B cell (primary cell): ENCODE results near the gene MTX1. TPM values are rescaled to one million over a fixed set of nuclear protein-coding genes. Genes with fewer than 3 reads are reported as not detected.

Experiments used
- ATAC-seq: fragments of 200-7000 bp; cut with Tn5 transposase; one replicate; pipeline ENCODE4 v1.10.0; 2021; ENCODE audit warnings: low read depth, mild to moderate bottlenecking, moderate number of reproducible peaks, moderate library complexity
- CTCF ChIA-PET: fragments of 350-600 bp; sonication (Branson Sonifier 250); formaldehyde crosslinking; loops from one replicate; lab custom pipeline; 2021; ENCODE audit warnings: antibody characterized with exemption, inconsistent platforms; lab: Charles Lee
- POLR2A ChIA-PET: fragments of 350-600 bp; sonication (Branson Sonifier 250); formaldehyde crosslinking; loops from one replicate; lab custom pipeline; 2021; ENCODE audit warnings: antibody characterized with exemption; lab: Charles Lee
- DNase-seq: peaks from one replicate; pipeline ENCODE4 v3.0.0; 2013
- H2AFZ ChIP-seq: 2 replicates; pipeline ENCODE4 v1.6.1; 2012; ENCODE audit warnings: mild to moderate bottlenecking, low read depth, low read length; ENCODE audit not compliant: insufficient read depth, poor library complexity, severe bottlenecking
- H3K27ac ChIP-seq, 2 donors: 1 replicate in 1 of 2; 2 replicates in 1 of 2; pipeline ENCODE4 v1.5.1; 2012 to 2013; ENCODE audit warnings: low read length in 2 of 2, mild to moderate bottlenecking in 2 of 2, moderate library complexity in 1 of 2
- H3K27me3 ChIP-seq, 4 experiments: fragments of 200-600 bp in 1 of 4; sonication (generic) in 1 of 4; replicated peaks in 1 of 4; 1 replicate in 2 of 4; 2 replicates in 2 of 4; pipeline versions ENCODE4 v1.6.1 to v1.7.0; 2013 to 2016; ENCODE audit warnings: low read length in 3 of 4, mild to moderate bottlenecking in 2 of 4, mixed read lengths in 1 of 4, moderate library complexity in 1 of 4; ENCODE audit not compliant: insufficient read depth in 4 of 4, control insufficient read depth in 3 of 4; ENCODE audit errors: control extremely low read depth in 1 of 4
- H3K36me3 ChIP-seq, 2 experiments: replicated peaks in 1 of 2; 1 replicate in 1 of 2; 2 replicates in 1 of 2; pipeline versions ENCODE4 v1.6.1 to v1.7.1; 2013; ENCODE audit warnings: low read length in 1 of 2; ENCODE audit not compliant: insufficient read depth in 2 of 2, control insufficient read depth in 1 of 2; ENCODE audit errors: control extremely low read depth in 1 of 2, extremely low read depth in 1 of 2
- H3K4me1 ChIP-seq, 2 donors: fragments of 200-600 bp in 1 of 2; sonication (generic) in 1 of 2; 1 replicate in 1 of 2; 2 replicates in 1 of 2; pipeline versions ENCODE4 v1.5.1 to v1.6.1; 2013 to 2017; ENCODE audit warnings: low read length in 2 of 2; ENCODE audit not compliant: control insufficient read depth in 2 of 2, insufficient read depth in 2 of 2
- H3K4me2 ChIP-seq: replicated peaks from 2 replicates; pipeline ENCODE3; 2012; ENCODE audit warnings: mild to moderate bottlenecking, low read depth, low read length; ENCODE audit not compliant: poor library complexity, severe bottlenecking
- H3K4me3 ChIP-seq, 5 experiments: fragments of 200-600 bp in 1 of 5; sonication (generic) in 1 of 5; 1 replicate in 3 of 5; 2 replicates in 2 of 5; pipeline versions ENCODE4 v1.5.1 to v1.7.0; 2011 to 2016; ENCODE audit warnings: low read length in 4 of 5, mild to moderate bottlenecking in 4 of 5, low read depth in 2 of 5, control low read depth in 1 of 5, moderate library complexity in 1 of 5; ENCODE audit not compliant: insufficient read depth in 1 of 5; ENCODE audit errors: control extremely low read depth in 1 of 5, extremely low read depth in 1 of 5
- H3K79me2 ChIP-seq: fragments of 200-600 bp; sonication (generic); one replicate; pipeline ENCODE4 v1.6.0; 2016; ENCODE audit warnings: low read length; ENCODE audit not compliant: control insufficient read depth, insufficient read depth
- H3K9ac ChIP-seq: fragments of 200-600 bp; sonication (generic); 2 replicates; pipeline ENCODE4 v1.6.1; 2017; ENCODE audit warnings: mild to moderate bottlenecking, low read length, moderate library complexity
- H3K9me3 ChIP-seq, 3 donors: one replicate each; pipeline versions ENCODE4 v1.6.1 to v1.7.1; 2013; ENCODE audit warnings: low read length in 2 of 3; ENCODE audit not compliant: control insufficient read depth in 2 of 3, insufficient read depth in 1 of 3; ENCODE audit errors: control extremely low read depth in 1 of 3
- H4K20me1 ChIP-seq: 2 replicates; pipeline ENCODE4 v1.6.0; 2012; ENCODE audit warnings: mild to moderate bottlenecking, low read length; ENCODE audit not compliant: insufficient read depth, control insufficient read depth, poor library complexity, severe bottlenecking
- H3K27ac Mint-ChIP-seq: one replicate; pipeline ENCODE4 v1.8.0; 2021; ENCODE audit warnings: mixed read lengths
- H3K27me3 Mint-ChIP-seq: one replicate; pipeline ENCODE4 v1.8.0; 2021; ENCODE audit warnings: mixed read lengths
- H3K4me1 Mint-ChIP-seq: one replicate; pipeline ENCODE4 v1.8.0; 2021; ENCODE audit warnings: mixed read lengths
- H3K4me3 Mint-ChIP-seq: one replicate; pipeline ENCODE4 v1.8.0; 2021; ENCODE audit warnings: mixed read lengths
- H3K9me3 Mint-ChIP-seq: one replicate; pipeline ENCODE4 v1.8.0; 2022; ENCODE audit warnings: mixed read lengths; ENCODE audit not compliant: insufficient read depth
- WGBS: methylation state at CpG from one replicate; pipeline ENCODE4 v1.1.5; 2013; ENCODE audit warnings: missing lambda C conversion rate; ENCODE audit not compliant: insufficient coverage; 5-methylcytosine and 5-hydroxymethylcytosine counted together
- intact Hi-C: fragments of 100-400 bp; cut with micrococcal nuclease; formaldehyde crosslinking; loops from one replicate; pipeline ENCODE4 v1.10.0; 2022
- polyA plus RNA-seq: library from polyadenylated mRNA; depleted of rRNA; stranded (reverse); fragments of >200 nt; gene quantifications from 2 replicates; pipeline ENCODE4 v1.2.3, GENCODE V29; 2012
- total RNA-seq, 2 donors: library from RNA; stranded (reverse); fragments of 120-200 nt in 1 of 2; gene quantifications; 1 replicate in 1 of 2; 2 replicates in 1 of 2; pipeline versions ENCODE4 v1.2.3 to v1.2.4, GENCODE V29; 2013 to 2022
- TF ChIP-seq, protein P1 (sequence below): fragments of 200-600 bp; IDR thresholded peaks from one replicate; pipeline ENCODE4 v1.8.0; 2022; ENCODE audit warnings: antibody characterized with exemption, mild to moderate bottlenecking

The MTX1 gene
- total and polyA plus RNA-seq, 2 donors (not counting 1 experiment from before 2014, with no cell fraction given) = 19.0 to 40.4 TPM

DNA sequence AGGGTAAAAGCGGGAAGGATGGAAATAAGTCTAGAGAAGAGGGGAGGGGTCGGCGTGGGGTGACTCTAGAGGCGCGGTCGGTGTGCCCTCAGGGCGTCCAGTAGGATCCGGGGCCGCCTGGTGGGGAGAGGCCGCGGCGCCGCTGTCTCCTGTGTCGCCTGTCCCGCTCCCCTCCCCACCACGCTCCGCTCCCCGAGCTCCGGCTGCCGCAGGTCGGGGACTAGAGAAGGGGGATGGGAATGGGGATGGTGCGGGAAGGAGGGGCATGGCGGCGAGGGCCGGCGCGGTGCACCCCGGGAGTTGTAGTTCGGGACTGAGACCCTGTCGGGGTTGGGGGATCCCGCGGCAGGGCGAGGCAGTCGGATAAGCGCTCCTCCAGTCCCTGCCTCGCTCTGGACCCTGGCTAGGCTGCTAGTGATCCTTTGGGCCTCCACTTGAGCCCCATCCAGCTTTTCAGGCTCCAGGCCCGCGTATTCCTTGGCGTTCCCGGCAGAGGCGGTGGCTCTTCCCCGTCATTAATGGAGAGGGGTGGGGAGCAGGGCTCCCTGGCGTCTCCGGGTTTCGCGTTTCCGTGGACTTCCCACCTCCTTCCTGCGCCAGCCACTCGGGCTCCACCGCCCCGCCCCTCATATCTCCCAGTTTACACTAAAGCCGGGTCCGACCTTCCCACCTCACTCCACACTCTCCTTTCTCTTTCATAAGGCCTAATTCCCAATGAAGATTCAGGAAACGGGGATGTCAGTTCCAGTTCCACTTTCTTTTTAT is 46.9 kb downstream of the MTX1 start, which contains the start of gene ENTREP3:
Gene ENTREP3 (minus strand): TSS at position 241 of the 765 bp plus-strand sequence. CDS start 606 bp downstream, outside the sequence.
- intact Hi-C loops = no loop called here
- Histone ChIP-seq H3K4me1 (peaks cover 18 to 29% of the 10 kb centered on the region in 2 donors), H3K4me2 (peak within 1 kb of the TSS; percentile 97), H3K9me3 (peaks cover 0 to 3% (median 0%) of the 10 kb centered on the region in 3 donors), H2AFZ (peak within 1 kb of the TSS; percentile 93), H3K4me3 (peak within 1 kb of the TSS; percentile 25 to 87 (median 79)), H3K36me3 (peaks cover 0 to 26% of the 10 kb centered on the region in 2 experiments), H3K79me2 (peaks cover 3% of the 10 kb centered on the region), H3K27ac (peak within 1 kb of the TSS; percentile 1 to 32), H3K27me3 (no peaks in the 10 kb centered on the region), H4K20me1 (peaks cover 3% of the 10 kb centered on the region), H3K9ac (peak within 1 kb of the TSS; percentile 80)
- H3K4me1 Mint-ChIP-seq = peaks cover 45% of the 10 kb centered on the region
- peak; percentile 81 for DNase-seq
- 10% methylated on average over 39 of the region's 54 CpGs for WGBS
- peak within 1 kb of the TSS; percentile 81 for H3K27ac Mint-ChIP-seq
- H3K9me3 Mint-ChIP-seq = no peaks in the 10 kb centered on the region
- TF ChIP-seq, protein P1, sequence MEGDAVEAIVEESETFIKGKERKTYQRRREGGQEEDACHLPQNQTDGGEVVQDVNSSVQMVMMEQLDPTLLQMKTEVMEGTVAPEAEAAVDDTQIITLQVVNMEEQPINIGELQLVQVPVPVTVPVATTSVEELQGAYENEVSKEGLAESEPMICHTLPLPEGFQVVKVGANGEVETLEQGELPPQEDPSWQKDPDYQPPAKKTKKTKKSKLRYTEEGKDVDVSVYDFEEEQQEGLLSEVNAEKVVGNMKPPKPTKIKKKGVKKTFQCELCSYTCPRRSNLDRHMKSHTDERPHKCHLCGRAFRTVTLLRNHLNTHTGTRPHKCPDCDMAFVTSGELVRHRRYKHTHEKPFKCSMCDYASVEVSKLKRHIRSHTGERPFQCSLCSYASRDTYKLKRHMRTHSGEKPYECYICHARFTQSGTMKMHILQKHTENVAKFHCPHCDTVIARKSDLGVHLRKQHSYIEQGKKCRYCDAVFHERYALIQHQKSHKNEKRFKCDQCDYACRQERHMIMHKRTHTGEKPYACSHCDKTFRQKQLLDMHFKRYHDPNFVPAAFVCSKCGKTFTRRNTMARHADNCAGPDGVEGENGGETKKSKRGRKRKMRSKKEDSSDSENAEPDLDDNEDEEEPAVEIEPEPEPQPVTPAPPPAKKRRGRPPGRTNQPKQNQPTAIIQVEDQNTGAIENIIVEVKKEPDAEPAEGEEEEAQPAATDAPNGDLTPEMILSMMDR = no peak
- peak; percentile 60 for ATAC-seq
- POLR2A ChIA-PET = interaction anchor here (1.0 to 1.5 kb wide), 2 partner anchors 11 to 18 kb away, joined by 3 to 12 read pairs; partner anchors contain the start of gene CLK2
- CTCF ChIA-PET = interaction anchor here (0.8 to 1.2 kb wide), 2 partner anchors 51 to 68 kb away, joined by 3 to 5 read pairs; no protein-coding TSS in a partner anchor
- peak within 1 kb of the TSS; percentile 90 for H3K4me3 Mint-ChIP-seq
- no peaks in the 10 kb centered on the region for H3K27me3 Mint-ChIP-seq
